Ovary (tissue), 3 donors: ENCODE data around the gene STAG2.

ENCODE experiments used
- EP300 ChIP-seq: sonication (generic); formaldehyde crosslinking; IDR thresholded peaks from one replicate; pipeline ENCODE4 v1.6.1; 2017; ENCODE audit warnings: antibody characterized with exemption
- POLR2A ChIP-seq: fragments of 450-650 bp; IDR thresholded peaks from one replicate; pipeline ENCODE4 v1.6.1; 2017; ENCODE audit warnings: antibody characterized with exemption, mild to moderate bottlenecking, moderate library complexity
- TF ChIP-seq, protein P1 (sequence below), 3 donors: fragments of 450-650 bp in 2 of 3; fragments of 200-600 bp in 1 of 3; IDR thresholded peaks; one replicate each; pipeline versions ENCODE4 v1.5.1 to v1.8.0; 2016 to 2022; ENCODE audit warnings: antibody characterized with exemption in 3 of 3, mild to moderate bottlenecking in 1 of 3
- donor health status: DM: no; HTN: no; CAD: no.

DNA sequence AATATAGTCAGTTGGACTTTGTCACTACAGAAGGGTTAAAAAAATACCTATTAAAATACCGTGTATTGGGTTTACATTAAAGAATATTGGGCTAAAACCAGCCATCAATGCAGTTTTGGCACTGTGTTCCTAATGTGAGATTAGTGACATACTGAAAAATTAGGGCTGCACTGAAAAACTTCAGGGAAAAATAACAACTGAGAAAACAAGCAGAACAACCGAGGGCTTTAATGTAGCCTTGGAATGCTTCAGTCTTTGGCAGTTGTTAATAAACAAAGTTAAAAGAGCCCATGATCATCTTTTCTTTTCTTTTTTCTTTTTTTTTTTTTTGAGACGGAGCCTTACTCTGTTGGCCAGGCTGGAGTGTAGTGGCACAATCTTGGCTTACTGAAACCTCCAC, 12.4 kb downstream of the STAG2 start:
- TF ChIP-seq, protein P1, sequence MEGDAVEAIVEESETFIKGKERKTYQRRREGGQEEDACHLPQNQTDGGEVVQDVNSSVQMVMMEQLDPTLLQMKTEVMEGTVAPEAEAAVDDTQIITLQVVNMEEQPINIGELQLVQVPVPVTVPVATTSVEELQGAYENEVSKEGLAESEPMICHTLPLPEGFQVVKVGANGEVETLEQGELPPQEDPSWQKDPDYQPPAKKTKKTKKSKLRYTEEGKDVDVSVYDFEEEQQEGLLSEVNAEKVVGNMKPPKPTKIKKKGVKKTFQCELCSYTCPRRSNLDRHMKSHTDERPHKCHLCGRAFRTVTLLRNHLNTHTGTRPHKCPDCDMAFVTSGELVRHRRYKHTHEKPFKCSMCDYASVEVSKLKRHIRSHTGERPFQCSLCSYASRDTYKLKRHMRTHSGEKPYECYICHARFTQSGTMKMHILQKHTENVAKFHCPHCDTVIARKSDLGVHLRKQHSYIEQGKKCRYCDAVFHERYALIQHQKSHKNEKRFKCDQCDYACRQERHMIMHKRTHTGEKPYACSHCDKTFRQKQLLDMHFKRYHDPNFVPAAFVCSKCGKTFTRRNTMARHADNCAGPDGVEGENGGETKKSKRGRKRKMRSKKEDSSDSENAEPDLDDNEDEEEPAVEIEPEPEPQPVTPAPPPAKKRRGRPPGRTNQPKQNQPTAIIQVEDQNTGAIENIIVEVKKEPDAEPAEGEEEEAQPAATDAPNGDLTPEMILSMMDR (IDR thresholded peaks at IDR 0.05) = no peak
- TF ChIP-seq POLR2A = no peak
- no peak for TF ChIP-seq EP300
